ENCODE measurements around the gene CCL17. TPM values are rescaled to one million over a fixed set of nuclear protein-coding genes. Genes with fewer than 3 reads are reported as not detected.

Gene CCL17
- total RNA-seq, 1 donor from 2014 or later = not detected

GRCh38 chr16:57379579-57379978 is 25.0 kb upstream of the CCL17 start:
- no peak overlapping the region for H3K4me3 ChIP-seq
- no peak for DNase-seq (ENCODE audit: extremely low spot score in 2 of 2)
- TF ChIP-seq POLR2A (IDR thresholded peaks at IDR 0.05) (no peak), POLR2AphosphoS5 (IDR thresholded peaks at IDR 0.05; ENCODE audit: insufficient read depth in 1 of 2, low read depth in 1 of 2) (no peak), CTCF (IDR thresholded peaks at IDR 0.05) (no peak)
- no peaks in the 10 kb centered on the region for H3K9me3 ChIP-seq
- no peaks in the 10 kb centered on the region for H3K27me3 ChIP-seq
- intact Hi-C loops (cut with DNase I) = no loop called here
- no peaks in the 10 kb centered on the region for H3K36me3 ChIP-seq
- H3K4me1 ChIP-seq = peaks cover 33% of the 10 kb centered on the region
- H3K27ac ChIP-seq = no peak overlapping the region

DNA sequence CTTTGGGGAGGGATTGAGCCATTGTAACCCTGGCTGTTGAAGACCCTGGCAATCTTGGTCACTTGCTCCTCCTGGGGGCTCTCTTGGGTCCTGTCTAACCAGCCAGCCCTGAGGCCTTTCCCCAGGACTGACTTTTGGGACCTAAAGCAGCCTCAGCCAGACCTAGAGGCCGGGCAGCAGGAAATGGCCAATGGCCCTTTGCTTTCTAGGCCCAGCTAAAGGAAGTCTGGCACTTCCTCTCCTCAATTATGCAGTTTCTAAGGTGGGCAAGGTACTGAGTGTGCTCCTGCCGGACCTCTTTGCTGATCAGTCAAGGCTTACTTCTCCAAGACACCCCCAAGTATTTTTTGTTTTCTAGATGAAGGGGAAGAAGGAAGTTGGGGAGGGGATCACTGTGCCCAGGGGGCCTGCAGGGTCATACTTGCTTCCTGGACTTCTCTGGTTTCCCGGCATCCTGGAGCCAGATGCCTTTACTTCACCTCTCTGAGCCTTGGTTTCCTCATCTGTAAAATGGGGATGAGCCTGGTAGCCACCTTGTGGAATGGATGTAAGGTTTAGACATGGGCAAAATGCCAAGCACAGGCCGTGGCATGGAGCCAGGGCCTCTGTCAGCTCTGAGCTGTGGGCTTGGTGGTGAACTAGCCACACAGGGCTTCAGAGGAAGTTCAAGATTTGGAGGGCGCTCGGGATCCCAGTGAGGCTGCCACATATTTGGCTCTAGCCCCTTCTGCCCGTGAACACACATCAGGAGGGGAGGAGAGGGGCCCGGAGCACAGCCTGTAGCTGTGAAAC is 23.7 kb upstream of the CCL17 start:
- Histone ChIP-seq H3K27me3 (no peaks in the 10 kb centered on the region), H3K9me3 (no peaks in the 10 kb centered on the region), H3K27ac (no peak overlapping the region), H3K4me3 (no peak overlapping the region), H3K36me3 (no peaks in the 10 kb centered on the region), H3K4me1 (peaks cover 36% of the 10 kb centered on the region)
- intact Hi-C loops (cut with DNase I) = no loop called here
- DNase-seq (ENCODE audit: extremely low spot score in 2 of 2) = no peak
- no peak for TF ChIP-seq CTCF (IDR thresholded peaks at IDR 0.05)
- no peak for TF ChIP-seq POLR2A (IDR thresholded peaks at IDR 0.05)
- TF ChIP-seq POLR2AphosphoS5 (IDR thresholded peaks at IDR 0.05; ENCODE audit: insufficient read depth in 1 of 2, low read depth in 1 of 2) = no peak

DNA sequence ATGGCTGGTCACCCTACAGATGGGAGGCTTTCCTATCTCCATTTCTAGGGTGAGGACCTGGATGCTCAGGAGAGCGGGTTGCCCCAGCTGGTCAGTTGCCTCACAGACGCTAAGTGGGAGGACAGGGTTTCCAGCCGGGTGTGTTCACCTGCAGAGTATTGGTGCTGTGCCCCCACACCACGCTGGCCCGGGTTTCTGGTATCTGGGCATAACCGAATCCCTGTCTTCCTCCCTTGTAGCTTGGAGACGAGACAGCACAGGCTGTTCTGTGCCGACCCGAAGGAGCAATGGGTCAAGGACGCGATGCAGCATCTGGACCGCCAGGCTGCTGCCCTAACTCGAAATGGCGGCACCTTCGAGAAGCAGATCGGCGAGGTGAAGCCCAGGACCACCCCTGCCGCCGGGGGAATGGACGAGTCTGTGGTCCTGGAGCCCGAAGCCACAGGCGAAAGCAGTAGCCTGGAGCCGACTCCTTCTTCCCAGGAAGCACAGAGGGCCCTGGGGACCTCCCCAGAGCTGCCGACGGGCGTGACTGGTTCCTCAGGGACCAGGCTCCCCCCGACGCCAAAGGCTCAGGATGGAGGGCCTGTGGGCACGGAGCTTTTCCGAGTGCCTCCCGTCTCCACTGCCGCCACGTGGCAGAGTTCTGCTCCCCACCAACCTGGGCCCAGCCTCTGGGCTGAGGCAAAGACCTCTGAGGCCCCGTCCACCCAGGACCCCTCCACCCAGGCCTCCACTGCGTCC is 22.6 kb upstream of the CCL17 start:
- DNase-seq (ENCODE audit: extremely low spot score in 2 of 2) = no peak
- peaks cover 44% of the 10 kb centered on the region for H3K4me1 ChIP-seq

GRCh38 chr16:57382535-57383275 is 21.9 kb upstream of the CCL17 start:
- H3K4me1 ChIP-seq = peaks cover 40% of the 10 kb centered on the region
- no peaks in the 10 kb centered on the region for H3K27me3 ChIP-seq
- DNase-seq (ENCODE audit: extremely low spot score in 2 of 2) = no peak
- no peaks in the 10 kb centered on the region for H3K9me3 ChIP-seq
- H3K27ac ChIP-seq = no peak overlapping the region
- intact Hi-C loops (cut with DNase I) = no loop called here
- H3K36me3 ChIP-seq = no peaks in the 10 kb centered on the region
- H3K4me3 ChIP-seq = no peak overlapping the region
- no peak for TF ChIP-seq POLR2A (IDR thresholded peaks at IDR 0.05)
- no peak for TF ChIP-seq CTCF (IDR thresholded peaks at IDR 0.05)
- TF ChIP-seq POLR2AphosphoS5 (IDR thresholded peaks at IDR 0.05; ENCODE audit: insufficient read depth in 1 of 2, low read depth in 1 of 2) = no peak

More for the DNA sequence above, 22.6 kb upstream of the CCL17 start:
- no peak overlapping the region for H3K4me3 ChIP-seq
- no peaks in the 10 kb centered on the region for H3K36me3 ChIP-seq
- no peak overlapping the region for H3K27ac ChIP-seq
- no peaks in the 10 kb centered on the region for H3K9me3 ChIP-seq
- intact Hi-C loops (cut with DNase I) = no loop called here
- no peaks in the 10 kb centered on the region for H3K27me3 ChIP-seq
- no peak for TF ChIP-seq CTCF (IDR thresholded peaks at IDR 0.05)
- no peak for TF ChIP-seq POLR2A (IDR thresholded peaks at IDR 0.05)
- no peak for TF ChIP-seq POLR2AphosphoS5 (IDR thresholded peaks at IDR 0.05; ENCODE audit: insufficient read depth in 1 of 2, low read depth in 1 of 2)

All from vagina (tissue), 2 donors.